Measurements from ENCODE around the gene PLEKHA7. TPM values are rescaled to one million over a fixed set of nuclear protein-coding genes. Genes with fewer than 3 reads are reported as not detected.

Gene PLEKHA7
- total RNA-seq, 1 experiment from 2014 or later: 7.2 TPM

- Histone ChIP-seq H2AFZ (ENCODE audit: low read depth, low read length, poor library complexity, severe bottlenecking) (no peak overlapping the region), H3K36me3 (ENCODE audit: control insufficient read depth in 1 of 2, insufficient read depth in 2 of 2, low read length in 2 of 2) (peaks cover 67 to 77% of the 10 kb centered on the region in 2 experiments), H3K4me3 (replicated peaks in 1 of 2; ENCODE audit: low read depth in 1 of 2, low read length in 2 of 2) (no peak overlapping the region), H3K27me3 (ENCODE audit: insufficient read depth, low read length) (no peaks in the 10 kb centered on the region), H3K27ac (ENCODE audit: low read depth, low read length) (no peak overlapping the region), H4K20me1 (ENCODE audit: insufficient read depth) (no peaks in the 10 kb centered on the region), H3K9me2 (ENCODE audit: insufficient read depth) (no peaks in the 10 kb centered on the region), H3K4me2 (ENCODE audit: low read length) (no peak overlapping the region), H3K4me1 (ENCODE audit: control insufficient read depth in 1 of 2, insufficient read depth in 2 of 2, low read length in 2 of 2) (no peaks in the 10 kb centered on the region), H3K9ac (ENCODE audit: low read length) (no peak overlapping the region), H3K9me3 (ENCODE audit: control insufficient read depth in 1 of 2, insufficient read depth in 1 of 2, low read depth in 1 of 2, low read length in 2 of 2) (no peaks in the 10 kb centered on the region), H3K79me2 (ENCODE audit: insufficient read depth, low read length) (peaks cover 39% of the 10 kb centered on the region)
- DNase-seq (ENCODE audit: low read depth, low spot score): no peak
- ChIA-PET CTCF (no interaction called here), POLR2A (no interaction called here), RAD21 (ENCODE audit: low non-redundant PET in 1 of 2, low total read pairs in 2 of 2, uncharacterized antibody in 2 of 2, unreplicated experiment in 2 of 2) (no interaction called here)
- TF ChIP-seq YY1 (IDR thresholded peaks at IDR 0.05; ENCODE audit: extremely low read depth, insufficient replicate concordance, low read depth, low read length): no peak
- no peak for TF ChIP-seq CBX3 (IDR thresholded peaks at IDR 0.05; ENCODE audit: low read depth)
- TF ChIP-seq, protein P1, sequence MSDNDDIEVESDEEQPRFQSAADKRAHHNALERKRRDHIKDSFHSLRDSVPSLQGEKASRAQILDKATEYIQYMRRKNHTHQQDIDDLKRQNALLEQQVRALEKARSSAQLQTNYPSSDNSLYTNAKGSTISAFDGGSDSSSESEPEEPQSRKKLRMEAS (IDR thresholded peaks at IDR 0.05): no peak
- ATAC-seq: no peak
- intact Hi-C loops (cut with micrococcal nuclease): no loop called here
- no TSS peak for BruUV-seq (replicated peaks)
Measured at GRCh38 chr11:16749666-16750065, 264.5 kb downstream of the PLEKHA7 start.

DNA sequence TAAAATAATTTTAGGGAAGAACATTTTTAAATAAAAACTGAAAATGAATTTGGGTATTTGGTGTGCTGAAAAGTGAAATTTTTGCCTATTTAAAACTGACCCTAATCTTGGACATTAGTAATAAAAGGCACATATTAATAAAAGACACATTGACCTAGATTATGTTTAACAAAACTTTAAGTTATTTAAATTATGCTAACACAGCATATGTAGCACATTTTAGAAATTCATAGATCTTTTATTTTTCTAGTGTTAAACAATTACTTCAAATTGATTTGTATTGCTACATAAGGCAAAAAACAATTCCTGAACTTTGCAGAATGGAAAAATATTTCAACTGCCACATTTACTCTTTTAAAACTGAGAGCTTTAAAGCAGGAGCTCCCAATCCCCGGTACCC is 265.1 kb downstream of the PLEKHA7 start:
- H3K36me3 ChIP-seq (ENCODE audit: control insufficient read depth in 1 of 2, insufficient read depth in 2 of 2, low read length in 2 of 2): peaks cover 65 to 76% of the 10 kb centered on the region in 2 experiments
- H3K27me3 ChIP-seq (ENCODE audit: insufficient read depth, low read length): no peaks in the 10 kb centered on the region
- ATAC-seq (no peak), DNase-seq (ENCODE audit: low read depth, low spot score) (no peak)
- no TSS peak for BruUV-seq (replicated peaks)
- intact Hi-C loops (cut with micrococcal nuclease): no loop called here
- H3K9me3 ChIP-seq (ENCODE audit: control insufficient read depth in 1 of 2, insufficient read depth in 1 of 2, low read depth in 1 of 2, low read length in 2 of 2): no peaks in the 10 kb centered on the region
- RAD21 ChIA-PET (ENCODE audit: low non-redundant PET in 1 of 2, low total read pairs in 2 of 2, uncharacterized antibody in 2 of 2, unreplicated experiment in 2 of 2): no interaction called here
- no peak overlapping the region for H3K4me2 ChIP-seq (ENCODE audit: low read length)
- H3K4me3 ChIP-seq (replicated peaks in 1 of 2; ENCODE audit: low read depth in 1 of 2, low read length in 2 of 2): no peak overlapping the region
- H3K79me2 ChIP-seq (ENCODE audit: insufficient read depth, low read length): peaks cover 45% of the 10 kb centered on the region
- no peak overlapping the region for H3K27ac ChIP-seq (ENCODE audit: low read depth, low read length)
- no peaks in the 10 kb centered on the region for H3K9me2 ChIP-seq (ENCODE audit: insufficient read depth)
- no peak for TF ChIP-seq ZNF274 (IDR thresholded peaks at IDR 0.05; ENCODE audit: low read depth, low read length)
- no peak for TF ChIP-seq ATF3 (IDR thresholded peaks at IDR 0.05)
- TF ChIP-seq POLR2A (IDR thresholded peaks at IDR 0.05; ENCODE audit: borderline replicate concordance, extremely low read depth, insufficient read depth, insufficient read length): no peak
- no peak for TF ChIP-seq ELF1 (IDR thresholded peaks at IDR 0.05; ENCODE audit: borderline replicate concordance, low read depth)
- TF ChIP-seq SIN3A (IDR thresholded peaks at IDR 0.05; ENCODE audit: low read depth): no peak
- CTCF ChIA-PET: no interaction called here
- POLR2A ChIA-PET: no interaction called here
- H4K20me1 ChIP-seq (ENCODE audit: insufficient read depth): peaks cover 3% of the 10 kb centered on the region; the same call in 1 of the 2 replicates
- no peak overlapping the region for H3K9ac ChIP-seq (ENCODE audit: low read length)
- H2AFZ ChIP-seq (ENCODE audit: low read depth, low read length, poor library complexity, severe bottlenecking): no peak overlapping the region
- H3K4me1 ChIP-seq (ENCODE audit: control insufficient read depth in 1 of 2, insufficient read depth in 2 of 2, low read length in 2 of 2): no peaks in the 10 kb centered on the region
